Neural cell (in vitro differentiated cells): Measurements from ENCODE around the gene MPV17L. TPM values are rescaled to one million over a fixed set of nuclear protein-coding genes. Genes with fewer than 3 reads are reported as not detected.

ENCODE experiments used
- H2AFZ ChIP-seq: fragments of 200-600, 300-800 bp; sonication (generic), shearing (Covaris generic); 2 replicates; pipeline ENCODE4 v1.6.0; 2014; ENCODE audit warnings: low read depth, mild to moderate bottlenecking, antibody characterized with exemption, low read length, moderate library complexity
- H3F3A ChIP-seq: fragments of 200-600 bp; shearing (Covaris generic); 2 replicates; pipeline ENCODE4 v1.6.1; 2016; ENCODE audit warnings: mild to moderate bottlenecking, moderate library complexity, mixed read lengths, antibody characterized with exemption, low read length; ENCODE audit not compliant: insufficient read depth, poor library complexity, severe bottlenecking
- H3K27ac ChIP-seq: fragments of 200-600, 300-800 bp; sonication (generic), shearing (Covaris generic); 2 replicates; pipeline ENCODE4 v1.5.1; 2014; ENCODE audit warnings: mild to moderate bottlenecking, low read length, moderate library complexity
- H3K27me3 ChIP-seq: fragments of 300-800, 200-600 bp; sonication (generic), shearing (Covaris generic); 2 replicates; pipeline ENCODE4 v1.6.0; 2014; ENCODE audit warnings: mild to moderate bottlenecking, low read depth, low read length, moderate library complexity; ENCODE audit not compliant: insufficient read depth
- H3K36me3 ChIP-seq: fragments of 300-800, 200-600 bp; sonication (generic), shearing (Covaris generic); 2 replicates; pipeline ENCODE4 v1.5.1; 2014; ENCODE audit warnings: mild to moderate bottlenecking, antibody characterized with exemption, low read length, moderate library complexity; ENCODE audit not compliant: insufficient read depth
- H3K4me2 ChIP-seq: fragments of 300-800, 200-600 bp; sonication (generic), shearing (Covaris generic); 2 replicates; pipeline ENCODE4 v1.6.0; 2014; ENCODE audit warnings: mild to moderate bottlenecking, low read length
- H3K4me3 ChIP-seq: fragments of 300-800, 200-600 bp; sonication (generic), shearing (Covaris generic); 2 replicates; pipeline ENCODE4 v1.5.1; 2014; ENCODE audit warnings: mild to moderate bottlenecking, low read length, moderate library complexity
- H3K79me2 ChIP-seq: fragments of 200-600 bp; shearing (Covaris generic); replicated peaks from 2 replicates; pipeline ENCODE4 v1.6.0; 2014; ENCODE audit warnings: mild to moderate bottlenecking, low read length, moderate library complexity; ENCODE audit not compliant: insufficient read depth
- H3K9ac ChIP-seq: fragments of 300-800, 200-600 bp; sonication (generic), shearing (Covaris generic); 2 replicates; pipeline ENCODE4 v1.6.1; 2016; ENCODE audit warnings: mild to moderate bottlenecking, low read length, mixed read lengths
- H3K9me2 ChIP-seq: fragments of 200-600 bp; shearing (Covaris generic); 2 replicates; pipeline ENCODE4 v1.6.1; 2016; ENCODE audit warnings: mild to moderate bottlenecking, low read length, mixed read lengths; ENCODE audit not compliant: insufficient read depth
- H3K9me3 ChIP-seq: fragments of 200-600, 300-800 bp; sonication (generic), shearing (Covaris generic); 2 replicates; pipeline ENCODE4 v1.6.1; 2016; ENCODE audit warnings: mild to moderate bottlenecking, mixed run types, low read length, moderate library complexity, mixed read lengths
- H4K20me1 ChIP-seq: fragments of 200-600 bp; shearing (Covaris generic); 2 replicates; pipeline ENCODE4 v1.6.1; 2016; ENCODE audit warnings: mild to moderate bottlenecking, mixed run types; ENCODE audit not compliant: insufficient read depth
- EP300 ChIP-seq: fragments of 450-650 bp; conservative IDR thresholded peaks from 2 replicates; pipeline ENCODE4 v1.6.1; 2014; ENCODE audit warnings: antibody characterized with exemption, mild to moderate bottlenecking, moderate library complexity; ENCODE audit not compliant: poor library complexity, severe bottlenecking
- EZH2 ChIP-seq: fragments of 200-600, 300-800 bp; shearing (Covaris generic), sonication (generic); IDR thresholded peaks from 2 replicates; pipeline ENCODE4 v1.6.1; 2014; ENCODE audit warnings: antibody characterized with exemption, low read length, borderline replicate concordance, mild to moderate bottlenecking; ENCODE audit not compliant: insufficient read depth, poor library complexity, severe bottlenecking
- MXI1 ChIP-seq: fragments of 450-650 bp; conservative IDR thresholded peaks from 2 replicates; pipeline ENCODE4 v1.6.1; 2014; ENCODE audit warnings: antibody characterized with exemption, mild to moderate bottlenecking; ENCODE audit not compliant: poor library complexity, severe bottlenecking
- POLR2AphosphoS5 ChIP-seq: IDR thresholded peaks from 2 replicates; pipeline ENCODE4 v1.6.1; 2012
- RAD21 ChIP-seq: fragments of 450-650 bp; conservative IDR thresholded peaks from 2 replicates; pipeline ENCODE4 v1.6.1; 2014; ENCODE audit warnings: antibody characterized with exemption, mild to moderate bottlenecking, moderate library complexity
- SMC3 ChIP-seq: fragments of 450-650 bp; conservative IDR thresholded peaks from 2 replicates; pipeline ENCODE4 v1.6.1; 2014; ENCODE audit warnings: antibody characterized with exemption, mild to moderate bottlenecking, moderate library complexity; ENCODE audit not compliant: poor library complexity
- TAF1 ChIP-seq: IDR thresholded peaks from 2 replicates; pipeline ENCODE4 v1.6.1; 2012; ENCODE audit warnings: low read depth
- polyA plus RNA-seq: library from polyadenylated mRNA; depleted of rRNA; stranded (reverse); fragments of >200 nt; gene quantifications from 2 replicates; pipeline ENCODE4 v1.2.3, GENCODE V29; 2014
- TF ChIP-seq, protein P1 (sequence below): IDR thresholded peaks from 2 replicates; pipeline ENCODE4 v1.6.1; 2012; ENCODE audit warnings: borderline replicate concordance
- TF ChIP-seq, protein P2 (sequence below): fragments of 450-650 bp; IDR thresholded peaks from 2 replicates; pipeline ENCODE4 v1.5.1; 2014; ENCODE audit warnings: antibody characterized with exemption, mild to moderate bottlenecking, moderate library complexity; ENCODE audit not compliant: poor library complexity, severe bottlenecking

MPV17L gene
- polyA plus RNA-seq, 1 donor from 2014 or later, result 0.10 TPM

DNA sequence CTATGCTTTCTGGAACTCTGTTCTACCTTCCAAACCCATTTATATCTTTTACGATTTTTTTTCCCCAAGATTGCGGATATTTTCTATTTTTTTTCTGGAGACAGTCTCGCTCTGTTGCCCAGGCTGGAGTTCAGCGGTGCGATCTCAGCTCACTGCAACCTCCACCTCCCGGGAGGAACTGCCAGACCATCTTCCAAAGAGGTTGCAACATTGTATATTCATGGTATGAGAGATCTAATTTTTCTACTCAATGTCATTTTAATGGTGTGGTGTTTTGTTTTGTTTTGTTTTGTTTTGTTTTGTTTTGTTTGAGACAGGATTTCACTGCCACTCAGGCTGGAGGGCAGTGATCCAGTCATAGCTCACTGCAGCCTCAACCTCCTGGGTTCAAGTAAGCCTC is 30.3 kb downstream of the MPV17L start:
- Histone ChIP-seq H3K79me2 (no peaks in the 10 kb centered on the region), H3K36me3 (no peaks in the 10 kb centered on the region), H4K20me1 (no peaks in the 10 kb centered on the region), H3K9ac (no peak overlapping the region), H3K4me2 (no peak overlapping the region), H3K9me2 (no peaks in the 10 kb centered on the region), H3K27me3 (no peaks in the 10 kb centered on the region), H3F3A (no peaks in the 10 kb centered on the region), H2AFZ (no peak overlapping the region), H3K4me3 (no peak overlapping the region), H3K9me3 (no peaks in the 10 kb centered on the region), H3K27ac (no peak overlapping the region)
- TF ChIP-seq, protein P1, sequence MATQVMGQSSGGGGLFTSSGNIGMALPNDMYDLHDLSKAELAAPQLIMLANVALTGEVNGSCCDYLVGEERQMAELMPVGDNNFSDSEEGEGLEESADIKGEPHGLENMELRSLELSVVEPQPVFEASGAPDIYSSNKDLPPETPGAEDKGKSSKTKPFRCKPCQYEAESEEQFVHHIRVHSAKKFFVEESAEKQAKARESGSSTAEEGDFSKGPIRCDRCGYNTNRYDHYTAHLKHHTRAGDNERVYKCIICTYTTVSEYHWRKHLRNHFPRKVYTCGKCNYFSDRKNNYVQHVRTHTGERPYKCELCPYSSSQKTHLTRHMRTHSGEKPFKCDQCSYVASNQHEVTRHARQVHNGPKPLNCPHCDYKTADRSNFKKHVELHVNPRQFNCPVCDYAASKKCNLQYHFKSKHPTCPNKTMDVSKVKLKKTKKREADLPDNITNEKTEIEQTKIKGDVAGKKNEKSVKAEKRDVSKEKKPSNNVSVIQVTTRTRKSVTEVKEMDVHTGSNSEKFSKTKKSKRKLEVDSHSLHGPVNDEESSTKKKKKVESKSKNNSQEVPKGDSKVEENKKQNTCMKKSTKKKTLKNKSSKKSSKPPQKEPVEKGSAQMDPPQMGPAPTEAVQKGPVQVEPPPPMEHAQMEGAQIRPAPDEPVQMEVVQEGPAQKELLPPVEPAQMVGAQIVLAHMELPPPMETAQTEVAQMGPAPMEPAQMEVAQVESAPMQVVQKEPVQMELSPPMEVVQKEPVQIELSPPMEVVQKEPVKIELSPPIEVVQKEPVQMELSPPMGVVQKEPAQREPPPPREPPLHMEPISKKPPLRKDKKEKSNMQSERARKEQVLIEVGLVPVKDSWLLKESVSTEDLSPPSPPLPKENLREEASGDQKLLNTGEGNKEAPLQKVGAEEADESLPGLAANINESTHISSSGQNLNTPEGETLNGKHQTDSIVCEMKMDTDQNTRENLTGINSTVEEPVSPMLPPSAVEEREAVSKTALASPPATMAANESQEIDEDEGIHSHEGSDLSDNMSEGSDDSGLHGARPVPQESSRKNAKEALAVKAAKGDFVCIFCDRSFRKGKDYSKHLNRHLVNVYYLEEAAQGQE, result no peak
- TF ChIP-seq POLR2AphosphoS5, result no peak
- TF ChIP-seq EZH2, result no peak
- no peak for TF ChIP-seq MXI1
- no peak for TF ChIP-seq TAF1
- no peak for TF ChIP-seq EP300
- TF ChIP-seq, protein P2, sequence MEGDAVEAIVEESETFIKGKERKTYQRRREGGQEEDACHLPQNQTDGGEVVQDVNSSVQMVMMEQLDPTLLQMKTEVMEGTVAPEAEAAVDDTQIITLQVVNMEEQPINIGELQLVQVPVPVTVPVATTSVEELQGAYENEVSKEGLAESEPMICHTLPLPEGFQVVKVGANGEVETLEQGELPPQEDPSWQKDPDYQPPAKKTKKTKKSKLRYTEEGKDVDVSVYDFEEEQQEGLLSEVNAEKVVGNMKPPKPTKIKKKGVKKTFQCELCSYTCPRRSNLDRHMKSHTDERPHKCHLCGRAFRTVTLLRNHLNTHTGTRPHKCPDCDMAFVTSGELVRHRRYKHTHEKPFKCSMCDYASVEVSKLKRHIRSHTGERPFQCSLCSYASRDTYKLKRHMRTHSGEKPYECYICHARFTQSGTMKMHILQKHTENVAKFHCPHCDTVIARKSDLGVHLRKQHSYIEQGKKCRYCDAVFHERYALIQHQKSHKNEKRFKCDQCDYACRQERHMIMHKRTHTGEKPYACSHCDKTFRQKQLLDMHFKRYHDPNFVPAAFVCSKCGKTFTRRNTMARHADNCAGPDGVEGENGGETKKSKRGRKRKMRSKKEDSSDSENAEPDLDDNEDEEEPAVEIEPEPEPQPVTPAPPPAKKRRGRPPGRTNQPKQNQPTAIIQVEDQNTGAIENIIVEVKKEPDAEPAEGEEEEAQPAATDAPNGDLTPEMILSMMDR, result no peak
- TF ChIP-seq RAD21, result no peak
- TF ChIP-seq SMC3, result no peak

- Histone ChIP-seq H3K9me2 (no peaks in the 10 kb centered on the region), H3K36me3 (no peaks in the 10 kb centered on the region), H3K27me3 (no peaks in the 10 kb centered on the region), H4K20me1 (no peaks in the 10 kb centered on the region), H3K4me3 (no peak overlapping the region), H3K9ac (no peak overlapping the region), H2AFZ (no peak overlapping the region), H3K9me3 (no peaks in the 10 kb centered on the region), H3F3A (no peaks in the 10 kb centered on the region), H3K27ac (no peak overlapping the region), H3K79me2 (no peaks in the 10 kb centered on the region), H3K4me2 (no peak overlapping the region)
- TF ChIP-seq, protein P2, result no peak
- TF ChIP-seq POLR2AphosphoS5 (no peak), RAD21 (no peak), EZH2 (no peak), MXI1 (no peak), EP300 (no peak), SMC3 (no peak), TAF1 (no peak)
- TF ChIP-seq, protein P1, result no peak
These were observed 31.2 kb downstream of the MPV17L start for GRCh38 chr16:15426796-15427195.
